ENCODE data around the gene SEMA6A.
"Not testable (repeated sequence)": the region's sequence is repeated elsewhere in the genome, so short reads cannot be mapped to it uniquely, and the experiment has no call there.

Gene SEMA6A

DNA sequence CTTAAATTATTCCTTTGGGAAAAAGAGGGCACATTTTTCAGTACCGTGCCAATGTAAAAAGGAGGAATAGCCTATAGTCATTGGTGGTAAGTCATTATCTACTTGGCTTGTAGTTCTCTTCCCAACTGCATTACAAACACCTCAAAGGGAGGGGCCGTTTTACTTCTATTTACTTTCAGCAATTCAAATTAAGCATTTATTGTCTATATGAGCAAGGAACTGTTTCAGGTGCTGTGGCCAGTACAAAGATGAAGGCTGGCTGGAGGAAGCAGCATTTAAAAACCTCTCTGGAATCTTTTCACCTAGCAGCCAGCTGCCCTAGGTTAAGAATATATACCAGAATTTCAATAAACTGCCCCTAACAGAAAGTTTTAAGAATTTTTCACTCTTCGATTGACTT, 48.9 kb downstream of the SEMA6A start:
- Histone ChIP-seq H3K4me3 (ENCODE audit: insufficient read depth, low read depth, low read length) (no peak overlapping the region), H3K27ac (ENCODE audit: insufficient read depth, low read depth, low read length, poor library complexity, severe bottlenecking) (no peak overlapping the region), H3K4me1 (ENCODE audit: control insufficient read depth, insufficient read depth, low read length) (peaks cover 17% of the 10 kb centered on the region), H3K9me3 (ENCODE audit: control insufficient read depth, low read length) (no peaks in the 10 kb centered on the region), H3K36me3 (ENCODE audit: control insufficient read depth, insufficient read depth, low read length) (no peaks in the 10 kb centered on the region), H3K27me3 (ENCODE audit: control insufficient read depth, insufficient read depth, low read length, poor library complexity, severe bottlenecking) (no peaks in the 10 kb centered on the region)
- 85 to 90% methylated on average over 1 to 2 of the region's 3 CpGs for WGBS, 2 experiments

DNA sequence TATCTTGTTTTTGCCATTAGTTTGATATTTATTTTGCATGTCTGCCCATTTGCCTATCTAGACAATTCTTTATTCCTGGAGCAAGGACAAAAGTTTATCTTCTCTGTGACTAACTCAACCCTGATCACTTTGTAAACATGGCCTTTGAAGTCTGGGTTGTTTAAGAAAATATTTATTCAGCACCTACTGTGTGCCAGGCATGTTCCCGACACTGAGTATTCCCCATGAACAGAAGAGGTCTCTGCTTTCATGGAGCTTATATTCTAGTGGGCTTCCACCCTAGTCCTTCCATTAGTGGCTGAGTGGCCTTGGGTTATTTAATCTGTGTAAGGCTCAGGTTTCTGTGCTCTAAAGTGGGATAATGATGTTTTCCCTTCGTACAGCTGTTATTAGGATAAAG, 49.7 kb downstream of the SEMA6A start:
- H3K4me1 ChIP-seq (ENCODE audit: control insufficient read depth, insufficient read depth, low read length) = peaks cover 17% of the 10 kb centered on the region
- no peaks in the 10 kb centered on the region for H3K27me3 ChIP-seq (ENCODE audit: control insufficient read depth, insufficient read depth, low read length, poor library complexity, severe bottlenecking)
- H3K9me3 ChIP-seq (ENCODE audit: control insufficient read depth, low read length) = no peaks in the 10 kb centered on the region
- no peak overlapping the region for H3K4me3 ChIP-seq (ENCODE audit: insufficient read depth, low read depth, low read length)
- H3K36me3 ChIP-seq (ENCODE audit: control insufficient read depth, insufficient read depth, low read length) = no peaks in the 10 kb centered on the region
- WGBS, 2 experiments = 81 to 92% methylated on average over 2 of the region's 2 CpGs
- H3K27ac ChIP-seq (ENCODE audit: insufficient read depth, low read depth, low read length, poor library complexity, severe bottlenecking) = no peak overlapping the region

GRCh38 chr5:116524051-116524904, 50.3 kb downstream of the SEMA6A start:
- Histone ChIP-seq H3K27me3 (ENCODE audit: control insufficient read depth, insufficient read depth, low read length, poor library complexity, severe bottlenecking) (no peaks in the 10 kb centered on the region), H3K9me3 (ENCODE audit: control insufficient read depth, low read length) (no peaks in the 10 kb centered on the region), H3K4me3 (ENCODE audit: insufficient read depth, low read depth, low read length) (no peak overlapping the region), H3K36me3 (ENCODE audit: control insufficient read depth, insufficient read depth, low read length) (no peaks in the 10 kb centered on the region), H3K27ac (ENCODE audit: insufficient read depth, low read depth, low read length, poor library complexity, severe bottlenecking) (no peak overlapping the region), H3K4me1 (ENCODE audit: control insufficient read depth, insufficient read depth, low read length) (peaks cover 12% of the 10 kb centered on the region)
- WGBS, 2 experiments = 85 to 90% methylated on average over 2 to 3 of the region's 3 CpGs

DNA sequence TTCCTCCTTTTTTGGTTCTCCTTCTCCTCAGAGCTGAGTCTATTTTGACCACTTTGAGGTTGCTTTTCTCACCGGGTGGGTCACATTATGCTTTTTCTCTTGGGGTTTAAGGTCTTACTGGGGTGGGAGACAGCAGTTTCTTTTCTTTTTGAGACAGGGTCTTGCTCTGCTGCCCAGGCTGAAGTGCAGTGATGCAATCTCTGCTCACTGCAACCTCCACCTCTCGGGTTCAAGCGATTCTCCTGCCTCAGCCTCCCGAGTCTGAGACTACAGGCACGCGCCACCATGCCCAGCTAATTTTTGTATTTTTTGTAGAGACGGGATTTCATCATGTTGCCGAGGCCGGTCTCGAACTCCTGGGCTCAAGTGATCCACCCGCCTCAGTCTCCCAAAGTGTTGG, 51.4 kb downstream of the SEMA6A start:
- H3K9me3 ChIP-seq (ENCODE audit: control insufficient read depth, low read length); H3K27me3 ChIP-seq (ENCODE audit: control insufficient read depth, insufficient read depth, low read length, poor library complexity, severe bottlenecking); H3K4me3 ChIP-seq (ENCODE audit: insufficient read depth, low read depth, low read length); H3K4me1 ChIP-seq (ENCODE audit: control insufficient read depth, insufficient read depth, low read length); H3K27ac ChIP-seq (ENCODE audit: insufficient read depth, low read depth, low read length, poor library complexity, severe bottlenecking); H3K36me3 ChIP-seq (ENCODE audit: control insufficient read depth, insufficient read depth, low read length): not testable (repeated sequence)
- WGBS, 2 experiments = 88 to 96% methylated on average over 11 of the region's 11 CpGs

DNA sequence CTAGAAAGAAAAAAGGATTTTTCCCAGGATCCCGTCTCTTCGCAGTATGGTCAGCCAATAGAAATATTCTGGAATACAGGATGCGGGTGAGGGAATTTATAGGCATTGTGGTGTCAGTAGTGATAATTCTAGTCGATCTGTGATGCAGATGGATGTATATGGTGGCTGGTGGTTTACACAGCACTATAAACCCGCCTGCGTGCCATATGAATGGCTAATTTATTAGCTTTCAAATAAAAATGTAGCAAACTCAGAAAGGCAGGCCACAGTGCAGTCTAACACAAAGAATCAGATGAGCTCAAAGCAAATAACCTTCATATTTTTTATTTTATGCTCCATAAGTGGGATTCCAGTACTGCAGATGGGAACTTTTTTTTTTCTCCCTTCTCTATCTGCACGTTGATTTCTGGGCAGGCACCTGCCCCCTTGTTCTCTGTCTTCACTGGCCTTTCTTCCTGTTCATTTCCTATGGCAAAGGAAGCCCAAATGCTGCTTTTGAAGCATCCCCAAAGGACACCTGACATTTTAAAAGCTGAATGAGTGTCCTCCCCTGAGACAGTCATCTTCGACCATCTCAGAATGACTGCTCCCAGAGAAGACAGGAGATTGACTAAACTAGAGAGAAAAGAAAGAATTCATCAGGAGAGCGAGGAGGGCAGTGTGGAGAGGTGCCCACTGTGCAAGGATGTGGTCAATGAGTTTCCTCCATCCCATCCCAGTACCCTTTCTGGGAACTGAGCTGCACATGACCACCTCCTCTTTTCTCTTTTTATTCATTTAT, 52.1 kb downstream of the SEMA6A start:
- no peaks in the 10 kb centered on the region for H3K4me1 ChIP-seq (ENCODE audit: control insufficient read depth, insufficient read depth, low read length)
- WGBS, 2 experiments = 91 to 95% methylated on average over 9 of the region's 9 CpGs

GRCh38 chr5:116521173-116521872, 53.3 kb downstream of the SEMA6A start:
- Histone ChIP-seq H3K27me3 (ENCODE audit: control insufficient read depth, insufficient read depth, low read length, poor library complexity, severe bottlenecking) (no peaks in the 10 kb centered on the region), H3K27ac (ENCODE audit: insufficient read depth, low read depth, low read length, poor library complexity, severe bottlenecking) (no peak overlapping the region), H3K36me3 (ENCODE audit: control insufficient read depth, insufficient read depth, low read length) (no peaks in the 10 kb centered on the region), H3K4me1 (ENCODE audit: control insufficient read depth, insufficient read depth, low read length) (peaks cover 7% of the 10 kb centered on the region), H3K9me3 (ENCODE audit: control insufficient read depth, low read length) (no peaks in the 10 kb centered on the region), H3K4me3 (ENCODE audit: insufficient read depth, low read depth, low read length) (no peak overlapping the region)
- WGBS, 2 experiments = 90 to 91% methylated on average over 3 to 5 of the region's 5 CpGs

More for the DNA sequence above, 52.1 kb downstream of the SEMA6A start:
- Histone ChIP-seq H3K27me3 (ENCODE audit: control insufficient read depth, insufficient read depth, low read length, poor library complexity, severe bottlenecking) (no peaks in the 10 kb centered on the region), H3K36me3 (ENCODE audit: control insufficient read depth, insufficient read depth, low read length) (no peaks in the 10 kb centered on the region), H3K27ac (ENCODE audit: insufficient read depth, low read depth, low read length, poor library complexity, severe bottlenecking) (no peak overlapping the region), H3K4me3 (ENCODE audit: insufficient read depth, low read depth, low read length) (no peak overlapping the region), H3K9me3 (ENCODE audit: control insufficient read depth, low read length) (no peaks in the 10 kb centered on the region)

- H3K36me3 ChIP-seq (ENCODE audit: control insufficient read depth, insufficient read depth, low read length) = no peaks in the 10 kb centered on the region
- 73 to 77% methylated on average over 1 of the region's 1 CpG for WGBS, 2 experiments
- H3K27ac ChIP-seq (ENCODE audit: insufficient read depth, low read depth, low read length, poor library complexity, severe bottlenecking) = no peak overlapping the region
- peaks cover 7% of the 10 kb centered on the region for H3K4me1 ChIP-seq (ENCODE audit: control insufficient read depth, insufficient read depth, low read length)
- H3K27me3 ChIP-seq (ENCODE audit: control insufficient read depth, insufficient read depth, low read length, poor library complexity, severe bottlenecking) = no peaks in the 10 kb centered on the region
- H3K9me3 ChIP-seq (ENCODE audit: control insufficient read depth, low read length) = no peaks in the 10 kb centered on the region
- H3K4me3 ChIP-seq (ENCODE audit: insufficient read depth, low read depth, low read length) = no peak overlapping the region
Measured at GRCh38 chr5:116520771-116521170, 53.9 kb downstream of the SEMA6A start.

DNA sequence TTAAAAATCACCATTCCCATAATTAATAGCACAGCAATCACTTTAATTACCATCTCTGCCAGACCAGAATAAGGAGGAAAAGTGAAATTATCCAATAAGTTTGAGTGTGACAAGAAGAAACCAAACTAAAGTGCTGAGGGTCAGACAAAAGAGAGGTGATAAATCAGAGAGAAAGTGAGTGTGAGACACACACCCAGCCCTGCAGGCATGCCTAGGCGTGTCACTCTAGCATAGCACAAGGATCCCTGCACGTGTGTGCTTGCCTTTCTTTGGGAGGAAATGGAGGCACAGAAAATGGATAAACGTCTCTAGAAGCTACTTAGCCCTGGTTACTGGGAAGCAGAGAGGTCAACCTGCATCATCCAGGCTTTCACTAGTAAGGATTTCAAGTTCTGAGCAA, 56.2 kb downstream of the SEMA6A start:
- no peaks in the 10 kb centered on the region for H3K36me3 ChIP-seq (ENCODE audit: control insufficient read depth, insufficient read depth, low read length)
- H3K4me3 ChIP-seq (ENCODE audit: insufficient read depth, low read depth, low read length) = no peak overlapping the region
- no peaks in the 10 kb centered on the region for H3K9me3 ChIP-seq (ENCODE audit: control insufficient read depth, low read length)
- 64 to 74% methylated on average over 3 of the region's 3 CpGs for WGBS, 2 experiments
- peaks cover 7% of the 10 kb centered on the region for H3K4me1 ChIP-seq (ENCODE audit: control insufficient read depth, insufficient read depth, low read length)
- H3K27ac ChIP-seq (ENCODE audit: insufficient read depth, low read depth, low read length, poor library complexity, severe bottlenecking) = no peak overlapping the region
- H3K27me3 ChIP-seq (ENCODE audit: control insufficient read depth, insufficient read depth, low read length, poor library complexity, severe bottlenecking) = no peaks in the 10 kb centered on the region

- no peaks in the 10 kb centered on the region for H3K27me3 ChIP-seq (ENCODE audit: control insufficient read depth, insufficient read depth, low read length, poor library complexity, severe bottlenecking)
- H3K9me3 ChIP-seq (ENCODE audit: control insufficient read depth, low read length) = no peaks in the 10 kb centered on the region
- no peak overlapping the region for H3K27ac ChIP-seq (ENCODE audit: insufficient read depth, low read depth, low read length, poor library complexity, severe bottlenecking)
- H3K36me3 ChIP-seq (ENCODE audit: control insufficient read depth, insufficient read depth, low read length) = no peaks in the 10 kb centered on the region
- 90 to 92% methylated on average over 1 to 2 of the region's 2 CpGs for WGBS, 2 experiments
- H3K4me3 ChIP-seq (ENCODE audit: insufficient read depth, low read depth, low read length) = no peak overlapping the region
- H3K4me1 ChIP-seq (ENCODE audit: control insufficient read depth, insufficient read depth, low read length) = peaks cover 7% of the 10 kb centered on the region
Measured at GRCh38 chr5:116517488-116517887, 57.1 kb downstream of the SEMA6A start.

DNA sequence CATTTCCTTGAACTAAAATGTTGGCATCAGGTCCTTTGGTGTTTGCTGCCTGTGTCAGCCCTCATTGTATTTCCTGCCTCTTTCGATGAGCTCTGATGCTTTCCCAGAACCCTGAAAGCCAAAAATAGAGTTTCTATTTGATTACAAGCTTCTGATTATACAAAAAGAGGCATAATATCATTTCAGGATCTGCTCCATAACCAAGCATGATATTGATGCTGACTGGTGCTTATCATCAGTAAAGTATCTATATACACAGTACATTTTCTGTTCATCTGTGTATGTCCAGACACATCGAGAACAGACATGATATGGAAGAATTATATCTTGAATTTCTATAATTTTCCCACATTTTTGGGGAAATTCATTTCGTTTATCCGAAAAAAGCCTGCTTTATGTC, 58.6 kb downstream of the SEMA6A start:
- 78 to 93% methylated on average over 1 to 4 of the region's 4 CpGs for WGBS, 2 experiments
- Histone ChIP-seq H3K4me1 (ENCODE audit: control insufficient read depth, insufficient read depth, low read length) (peaks cover 7% of the 10 kb centered on the region), H3K4me3 (ENCODE audit: insufficient read depth, low read depth, low read length) (no peak overlapping the region), H3K27me3 (ENCODE audit: control insufficient read depth, insufficient read depth, low read length, poor library complexity, severe bottlenecking) (no peaks in the 10 kb centered on the region), H3K9me3 (ENCODE audit: control insufficient read depth, low read length) (no peaks in the 10 kb centered on the region), H3K27ac (ENCODE audit: insufficient read depth, low read depth, low read length, poor library complexity, severe bottlenecking) (no peak overlapping the region), H3K36me3 (ENCODE audit: control insufficient read depth, insufficient read depth, low read length) (no peaks in the 10 kb centered on the region)
